ENCODE measurements around the gene GDF9. TPM values are rescaled to one million over a fixed set of nuclear protein-coding genes. Genes with fewer than 3 reads are reported as not detected.

GDF9 gene
- total RNA-seq, 4 donors from 2014 or later, result 0.24 to 1.3 (median 0.31) TPM; not detected in 1

DNA sequence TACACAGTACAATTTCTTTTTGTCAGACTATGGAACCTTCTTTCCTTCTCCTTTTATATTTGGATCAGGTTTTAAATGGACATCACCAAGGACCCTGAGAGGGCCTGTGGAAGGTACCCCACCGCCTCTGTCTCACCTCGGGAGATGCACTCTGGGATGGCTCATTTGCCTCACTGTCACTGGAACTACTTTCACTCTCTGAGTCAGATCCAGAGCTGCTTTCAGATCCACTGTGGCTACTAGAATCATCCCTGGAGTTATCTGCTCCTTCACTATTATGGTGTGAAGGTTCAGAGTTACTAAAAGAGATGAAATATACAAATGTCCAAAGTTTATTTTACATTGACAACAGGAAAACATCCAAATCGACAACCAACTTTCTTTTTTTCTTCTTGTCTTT, 31.8 kb upstream of the GDF9 start:
- DNase-seq (ENCODE audit: low spot score) (no peak), ATAC-seq (ENCODE audit: low FRiP score) (no peak)
- TF ChIP-seq CTCF (IDR thresholded peaks at IDR 0.05), result no peak

GRCh38 chr5:132896685-132897084, 30.4 kb upstream of the GDF9 start:
- DNase-seq (ENCODE audit: low spot score) (no peak), ATAC-seq (ENCODE audit: low FRiP score) (no peak)
- no peak for TF ChIP-seq CTCF (IDR thresholded peaks at IDR 0.05)

GRCh38 chr5:132895719-132896305, 29.5 kb upstream of the GDF9 start:
- no peak for DNase-seq (ENCODE audit: low spot score)
- TF ChIP-seq CTCF (IDR thresholded peaks at IDR 0.05), result no peak
- no peak for ATAC-seq (ENCODE audit: low FRiP score)

DNA sequence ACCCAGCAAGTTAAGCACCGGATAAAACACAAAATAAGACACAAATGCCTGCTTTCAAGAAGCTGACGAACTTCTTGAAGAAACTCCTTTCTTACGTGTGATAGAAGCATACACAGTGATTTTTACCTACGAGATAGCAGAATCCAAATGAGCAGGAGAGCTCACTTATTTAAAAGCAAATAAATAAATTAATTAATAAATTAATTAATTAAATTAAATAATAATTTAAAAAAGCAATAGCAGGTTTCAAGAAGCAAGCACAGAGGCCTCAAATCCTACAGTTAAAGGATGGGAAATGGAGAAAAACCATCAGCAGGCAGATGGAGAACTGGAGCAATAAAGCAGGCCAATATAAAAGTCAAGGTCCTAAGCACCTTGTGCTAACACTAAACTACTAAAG, 24.5 kb upstream of the GDF9 start:
- DNase-seq (ENCODE audit: low spot score), result no peak
- no peak for TF ChIP-seq CTCF (IDR thresholded peaks at IDR 0.05)
- no peak for ATAC-seq (ENCODE audit: low FRiP score)

DNA sequence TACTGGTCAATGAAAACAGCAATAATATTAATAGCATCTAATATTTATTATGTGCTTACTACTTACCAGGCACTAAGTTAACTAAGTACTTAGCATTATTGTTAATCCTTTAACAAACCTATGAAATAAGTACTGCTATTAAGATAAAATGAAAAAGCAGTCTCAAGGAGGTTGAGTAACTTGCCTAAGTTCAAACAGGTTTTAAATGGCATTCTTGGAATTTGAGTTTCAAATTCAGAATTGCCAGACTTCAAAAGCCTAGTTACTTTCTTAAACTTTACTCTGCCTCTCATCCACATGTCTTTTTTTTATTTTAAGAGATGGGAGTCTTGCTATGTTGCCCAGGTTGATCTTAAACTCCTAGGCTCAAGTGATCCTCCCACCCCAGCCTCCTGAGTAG, 23.2 kb upstream of the GDF9 start:
- no peak for TF ChIP-seq CTCF (IDR thresholded peaks at IDR 0.05)
- ATAC-seq (ENCODE audit: low FRiP score), result no peak
- DNase-seq (ENCODE audit: low spot score), result no peak

- ATAC-seq (ENCODE audit: low FRiP score), result no peak
- no peak for TF ChIP-seq CTCF (IDR thresholded peaks at IDR 0.05)
Measured at GRCh38 chr5:132887283-132887682, 21.0 kb upstream of the GDF9 start.

DNA sequence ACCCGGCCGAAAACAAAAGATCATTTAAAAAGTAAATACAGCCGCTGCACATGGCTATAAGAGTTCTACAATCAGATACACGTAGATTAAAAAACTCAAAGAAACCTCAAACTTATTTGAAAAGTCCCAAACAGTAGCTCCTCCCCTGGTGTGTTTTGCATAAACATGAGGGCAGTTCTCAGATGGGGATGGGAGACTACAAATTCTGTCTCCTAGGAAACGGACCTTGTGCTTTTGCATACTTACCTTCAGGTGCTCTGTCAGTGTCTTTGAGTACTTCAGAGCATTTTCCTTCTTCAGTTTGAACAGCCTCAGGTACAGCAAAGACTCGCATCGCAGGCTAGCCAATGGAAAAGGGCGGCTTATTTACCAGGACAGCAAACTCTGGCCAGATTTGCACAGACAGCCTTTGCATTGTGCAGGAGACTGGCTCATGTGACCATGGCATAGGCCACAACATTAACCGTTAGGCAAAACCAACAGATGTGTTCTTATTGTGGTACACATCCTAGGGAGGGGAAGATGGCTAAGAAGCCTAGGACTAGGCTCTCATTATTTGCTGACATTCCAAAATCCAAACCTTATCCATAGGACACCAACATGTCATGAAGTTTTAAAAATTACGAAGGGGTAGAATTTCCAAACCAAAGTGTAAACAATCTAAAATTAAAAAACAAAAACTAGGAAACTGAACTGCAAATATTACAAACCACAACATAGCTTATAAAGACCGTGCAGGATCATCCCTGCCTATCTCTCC, 20.0 kb upstream of the GDF9 start:
- ATAC-seq (ENCODE audit: low FRiP score) (no peak), DNase-seq (ENCODE audit: low spot score) (no peak)
- TF ChIP-seq CTCF (IDR thresholded peaks at IDR 0.05), result no peak

More at GRCh38 chr5:132887283-132887682, 21.0 kb upstream of the GDF9 start:
- no peak for DNase-seq (ENCODE audit: low spot score)

All from omental fat pad (tissue), 4 donors.